GM19193 (cell line): Measurements from ENCODE around the gene C1orf159.

Source experiments
- POLR2A ChIP-seq: IDR thresholded peaks from 4 replicates; pipeline ENCODE4 v1.6.1; 2011; ENCODE audit not compliant: insufficient read depth, insufficient read length; ENCODE audit errors: extremely low read depth

Gene C1orf159

GRCh38 chr1:1118011-1118875, 2.4 kb upstream of the C1orf159 start:
- no peak for TF ChIP-seq POLR2A

DNA sequence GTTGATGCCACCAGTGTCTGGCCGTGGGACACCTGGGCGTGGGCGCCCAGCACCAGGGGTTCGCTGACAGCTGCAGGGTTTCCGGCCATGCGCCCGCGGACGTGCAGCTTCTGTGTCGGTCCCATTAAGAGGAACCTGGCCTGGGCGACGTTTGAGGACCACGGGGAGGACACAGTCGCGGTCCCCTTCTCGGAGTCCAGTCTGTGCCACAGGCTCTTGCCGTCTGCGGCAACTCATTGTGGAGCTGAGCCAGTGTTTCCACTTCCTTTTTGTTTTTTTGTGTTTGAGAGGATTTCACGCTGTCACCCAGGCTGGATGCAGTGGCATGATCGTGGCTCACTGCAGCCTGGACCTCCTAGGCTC, 1.6 kb upstream of the C1orf159 start:
- no peak for TF ChIP-seq POLR2A

DNA sequence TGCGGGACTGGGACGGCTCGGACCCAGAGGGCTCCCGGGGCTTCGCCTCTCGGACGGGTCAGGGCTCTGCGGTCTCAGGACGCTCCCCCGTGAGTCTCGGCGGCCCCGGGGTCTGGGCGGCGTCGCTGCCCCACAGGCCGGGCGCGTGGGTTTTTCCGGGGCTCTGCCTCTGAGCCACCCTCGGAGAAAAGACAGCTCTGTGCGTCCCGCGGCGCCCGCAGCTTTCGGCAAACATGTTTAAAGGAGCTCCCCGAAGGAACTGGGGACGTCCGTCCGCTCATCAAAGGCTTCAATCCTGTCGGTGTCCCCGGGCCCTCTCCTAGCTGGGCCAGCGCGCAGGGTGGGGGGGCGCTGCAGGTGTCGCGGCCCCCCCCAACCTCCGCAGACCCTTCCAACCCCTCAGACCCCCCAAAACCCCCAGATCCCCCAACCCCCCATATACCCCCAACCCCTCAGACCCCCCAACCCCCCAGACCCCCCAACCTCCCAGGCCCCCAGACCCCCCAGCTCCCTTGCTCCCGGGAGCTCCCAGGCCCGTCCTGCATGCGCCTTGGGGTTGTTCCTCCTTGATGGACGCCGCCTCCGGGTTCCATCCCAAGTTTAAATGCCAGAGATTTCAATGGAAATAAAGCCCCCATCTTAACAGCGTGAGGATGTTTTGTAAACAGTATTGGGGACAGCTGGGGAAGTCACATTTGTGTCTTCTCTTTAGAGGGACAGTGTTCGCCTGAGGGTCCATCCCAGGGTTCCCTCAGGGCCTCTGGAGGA, 996 bp upstream of the C1orf159 start:
- no peak for TF ChIP-seq POLR2A

GRCh38 chr1:1115136-1115785, 628 bp downstream of the C1orf159 start:
- TF ChIP-seq POLR2A: no peak

DNA sequence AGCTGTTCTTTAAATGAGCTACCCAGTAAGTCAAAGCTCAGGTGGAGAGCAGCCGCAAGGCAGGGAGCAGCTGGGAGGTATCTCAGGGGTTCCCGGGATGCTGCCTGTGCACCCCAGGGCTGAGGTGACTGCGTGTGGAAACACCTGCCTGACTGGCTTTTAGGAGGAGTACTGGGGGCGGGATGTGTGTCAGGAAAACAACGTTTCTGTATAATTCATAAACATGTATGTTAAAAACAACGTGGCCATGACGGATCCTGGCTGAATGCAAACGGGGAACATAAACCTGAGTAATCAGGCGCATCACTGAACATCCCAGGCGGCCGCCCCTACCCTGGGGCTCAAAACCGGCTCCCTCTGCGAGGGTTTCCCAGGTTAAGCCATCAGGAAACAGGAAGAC, 1.5 kb downstream of the C1orf159 start:
- TF ChIP-seq POLR2A: no peak

DNA sequence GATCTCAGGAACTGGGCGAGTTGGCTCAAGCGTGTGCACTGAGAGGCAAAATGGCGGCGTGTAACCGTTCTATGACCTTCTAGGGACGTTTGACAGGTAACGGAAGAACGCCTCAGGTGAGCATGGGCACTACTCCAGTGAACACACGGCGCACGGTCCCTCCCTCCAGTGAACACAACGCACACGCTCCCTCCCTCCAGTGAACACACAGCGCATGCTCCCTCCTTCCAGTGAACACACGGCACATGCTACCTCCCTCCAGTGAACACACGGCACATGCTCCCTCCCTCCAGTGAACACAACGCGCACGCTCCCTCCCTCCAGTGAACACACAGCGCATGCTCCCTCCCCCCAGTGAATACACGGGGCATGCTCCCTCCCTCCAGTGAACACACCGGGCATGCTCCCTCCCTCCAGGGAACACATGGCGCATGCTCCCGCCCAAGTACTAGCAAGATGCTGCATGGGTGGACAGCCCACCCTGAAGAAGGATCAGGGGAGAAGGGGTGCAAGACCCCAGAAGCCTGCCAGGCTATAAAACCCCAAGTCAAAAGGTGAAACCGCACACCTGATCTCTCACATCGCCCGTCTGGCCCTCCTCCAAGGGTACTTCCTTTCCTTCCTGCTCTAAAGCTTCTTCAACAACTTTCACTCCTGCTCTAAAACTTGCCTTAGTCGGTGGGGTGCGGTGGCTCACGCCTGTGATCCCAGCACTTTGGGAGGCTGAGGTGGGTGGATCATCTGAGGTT, 3.5 kb downstream of the C1orf159 start:
- TF ChIP-seq POLR2A: no peak

DNA sequence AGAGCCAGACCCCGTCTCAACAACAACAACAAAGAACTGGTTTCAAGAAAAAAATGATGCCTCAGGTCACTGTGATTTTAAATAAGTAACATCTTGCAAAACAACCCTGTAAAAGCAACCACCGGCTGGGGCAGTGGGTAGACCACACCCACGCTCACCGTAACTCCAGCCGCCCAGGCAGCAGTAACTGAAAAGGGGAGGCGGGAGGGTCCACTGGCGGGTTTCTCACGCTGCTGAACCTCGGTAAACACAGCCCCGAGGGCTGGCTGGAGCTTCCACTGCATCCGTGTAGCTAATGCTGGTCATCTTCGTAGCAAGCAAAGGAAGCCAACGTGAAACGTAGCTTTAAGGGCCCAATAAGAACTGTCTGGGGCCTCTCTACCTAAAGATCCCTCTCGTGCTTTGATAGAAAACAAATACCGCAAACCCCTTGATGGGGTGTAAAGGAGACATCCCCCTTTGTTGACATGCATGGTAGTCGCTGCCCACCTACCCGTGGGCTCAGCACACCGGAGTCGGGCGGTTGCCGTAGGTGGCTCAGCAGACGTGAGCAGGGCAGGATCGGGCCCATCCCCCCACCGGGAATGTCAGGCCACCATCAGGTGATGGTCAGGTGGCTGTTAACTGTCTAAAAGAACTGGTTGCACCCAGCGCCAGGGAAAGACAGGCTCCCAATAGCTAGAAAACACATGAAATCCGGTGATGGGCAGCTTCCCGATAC, 4.2 kb downstream of the C1orf159 start:
- no peak for TF ChIP-seq POLR2A

DNA sequence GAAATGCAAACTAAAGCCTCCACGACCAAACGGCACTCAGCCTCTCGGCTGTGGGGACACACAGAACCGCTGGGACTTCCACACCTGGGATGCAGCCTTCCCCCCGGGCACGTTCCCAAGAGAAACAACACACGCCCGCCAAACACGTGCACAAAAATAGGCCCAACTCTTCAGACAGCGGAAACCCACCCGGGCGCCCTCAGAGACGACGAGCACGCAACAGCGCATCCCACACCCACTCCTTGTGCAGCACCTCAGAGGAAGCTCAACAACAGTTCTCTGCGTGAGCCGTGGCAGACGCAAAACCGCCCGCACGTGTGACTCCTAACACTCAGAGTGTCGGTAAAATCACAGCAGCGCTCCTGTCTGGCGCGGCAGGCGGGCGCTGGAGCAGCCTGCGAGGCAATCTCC, 5.3 kb downstream of the C1orf159 start:
- TF ChIP-seq POLR2A: no peak

DNA sequence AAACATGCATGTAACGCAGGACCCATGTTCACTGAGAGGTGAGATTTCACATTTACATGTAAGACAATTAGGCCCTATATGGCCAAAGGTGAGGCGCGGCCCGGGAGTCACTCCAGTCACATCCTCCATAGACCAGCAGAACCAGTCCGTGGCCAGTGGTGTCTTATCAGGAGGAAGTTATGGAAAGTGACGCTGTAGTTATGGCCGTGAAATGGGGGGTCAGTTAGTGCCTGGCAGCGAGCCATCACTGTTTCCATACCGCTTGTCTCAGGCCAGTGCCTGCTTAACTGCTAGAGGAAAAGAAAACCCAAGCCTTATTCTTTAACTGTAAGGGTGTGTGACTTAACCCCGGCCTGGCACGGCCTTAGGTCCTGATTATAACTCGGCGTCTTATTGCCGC, 6.1 kb downstream of the C1orf159 start:
- no peak for TF ChIP-seq POLR2A

DNA sequence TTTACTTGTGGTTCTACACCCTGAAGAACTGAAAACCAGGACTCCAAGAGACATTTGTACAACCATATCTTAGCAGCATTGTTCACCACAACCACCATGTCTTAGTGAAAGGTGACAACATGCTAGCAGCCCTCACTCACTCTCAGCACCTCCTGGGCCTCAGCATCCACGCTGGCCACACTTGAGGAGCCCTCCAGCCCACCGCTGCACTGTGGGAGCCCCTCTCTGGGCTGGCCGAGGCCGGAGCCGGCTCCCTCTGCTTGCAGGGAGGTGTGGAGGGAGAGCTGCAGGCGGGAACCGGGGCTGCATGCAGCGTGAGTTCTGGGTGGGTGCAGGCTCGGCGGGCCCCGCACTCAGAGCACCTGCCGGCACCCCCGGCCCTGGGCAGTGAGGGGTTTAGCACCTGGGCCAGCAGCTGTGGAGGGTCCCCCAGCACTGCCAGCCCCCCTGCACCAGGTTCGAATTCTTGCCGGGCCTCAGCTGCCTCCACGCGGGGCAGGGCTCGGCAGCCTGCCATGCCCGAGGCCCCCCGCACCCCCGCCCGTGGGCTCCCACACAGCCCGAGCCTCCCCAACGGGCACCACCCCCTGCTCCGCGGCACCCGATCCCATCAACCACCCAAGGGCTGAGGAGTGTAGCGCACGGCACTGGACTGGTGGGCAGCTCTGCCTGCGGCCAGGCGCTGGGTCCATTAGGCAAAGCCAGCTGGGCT, 9.2 kb downstream of the C1orf159 start:
- no peak for TF ChIP-seq POLR2A

DNA sequence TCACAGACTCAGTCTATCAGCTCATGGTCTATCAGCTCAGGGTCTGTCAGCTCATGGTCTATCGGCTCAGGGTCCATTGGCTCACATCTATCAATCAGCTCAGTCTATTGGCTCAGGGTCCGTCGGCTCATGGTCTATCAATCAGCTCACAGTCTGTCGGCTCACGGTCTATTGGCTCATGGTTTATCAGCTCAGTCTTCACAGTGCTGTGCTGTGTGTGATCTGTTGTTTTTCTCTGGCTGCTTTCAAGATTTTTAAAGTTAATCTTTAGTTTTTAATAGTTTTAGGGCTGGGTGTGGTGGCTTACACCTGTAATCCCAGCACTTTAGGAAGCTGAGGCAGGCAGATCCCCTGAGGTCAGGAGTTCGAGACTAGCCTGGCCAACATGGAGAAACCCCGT, 14.4 kb downstream of the C1orf159 start:
- no peak for TF ChIP-seq POLR2A

DNA sequence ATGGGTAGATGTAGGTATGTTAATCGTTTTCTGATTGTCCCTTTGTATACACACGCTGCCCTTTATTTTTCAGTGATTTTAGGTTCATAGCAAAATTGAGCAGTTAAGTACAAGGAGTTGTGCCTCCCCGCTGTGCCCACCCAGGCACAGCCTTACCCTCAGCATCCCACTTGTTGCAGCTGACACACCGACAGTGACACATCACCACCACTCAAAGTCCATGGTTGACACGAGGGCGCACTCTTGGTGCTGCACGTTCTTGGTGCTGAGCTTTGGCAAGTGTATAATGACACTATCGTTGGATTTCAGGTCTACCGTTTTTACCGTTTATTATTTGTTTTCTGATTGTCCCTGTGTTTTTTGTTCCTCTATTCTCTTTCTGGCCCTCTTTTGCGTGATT, 15.6 kb downstream of the C1orf159 start:
- no peak for TF ChIP-seq POLR2A

DNA sequence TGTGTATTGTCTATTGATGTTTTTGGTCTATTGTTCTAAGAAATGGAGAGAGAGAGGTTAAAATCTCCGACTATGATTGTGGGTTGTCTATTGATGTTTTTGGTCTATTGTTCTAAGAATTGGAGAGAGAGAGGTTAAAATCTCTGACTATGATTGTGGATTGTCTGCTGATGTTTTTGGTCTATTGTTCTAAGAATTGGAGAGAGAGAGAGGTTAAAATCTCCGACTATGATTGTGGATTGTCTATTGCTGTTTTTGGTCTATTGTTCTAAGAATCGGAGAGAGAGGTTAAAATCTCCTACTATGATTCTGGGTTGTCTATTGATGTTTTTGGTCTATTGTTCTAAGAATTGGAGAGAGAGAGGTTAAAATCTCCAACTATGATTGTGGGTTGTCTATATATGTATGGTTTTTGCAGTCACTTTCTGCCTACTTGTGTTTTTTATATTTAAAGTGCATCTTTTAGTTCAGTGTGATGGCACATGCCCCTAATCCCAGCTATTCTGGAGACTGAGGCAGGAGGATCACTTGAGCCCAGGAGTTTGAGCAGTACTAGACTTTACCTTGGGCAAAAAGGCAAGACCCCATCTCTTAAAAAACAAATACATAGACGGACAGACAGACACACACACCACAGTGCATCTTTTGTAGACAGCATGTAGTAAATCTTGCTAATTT, 16.2 kb downstream of the C1orf159 start:
- TF ChIP-seq POLR2A: no peak

DNA sequence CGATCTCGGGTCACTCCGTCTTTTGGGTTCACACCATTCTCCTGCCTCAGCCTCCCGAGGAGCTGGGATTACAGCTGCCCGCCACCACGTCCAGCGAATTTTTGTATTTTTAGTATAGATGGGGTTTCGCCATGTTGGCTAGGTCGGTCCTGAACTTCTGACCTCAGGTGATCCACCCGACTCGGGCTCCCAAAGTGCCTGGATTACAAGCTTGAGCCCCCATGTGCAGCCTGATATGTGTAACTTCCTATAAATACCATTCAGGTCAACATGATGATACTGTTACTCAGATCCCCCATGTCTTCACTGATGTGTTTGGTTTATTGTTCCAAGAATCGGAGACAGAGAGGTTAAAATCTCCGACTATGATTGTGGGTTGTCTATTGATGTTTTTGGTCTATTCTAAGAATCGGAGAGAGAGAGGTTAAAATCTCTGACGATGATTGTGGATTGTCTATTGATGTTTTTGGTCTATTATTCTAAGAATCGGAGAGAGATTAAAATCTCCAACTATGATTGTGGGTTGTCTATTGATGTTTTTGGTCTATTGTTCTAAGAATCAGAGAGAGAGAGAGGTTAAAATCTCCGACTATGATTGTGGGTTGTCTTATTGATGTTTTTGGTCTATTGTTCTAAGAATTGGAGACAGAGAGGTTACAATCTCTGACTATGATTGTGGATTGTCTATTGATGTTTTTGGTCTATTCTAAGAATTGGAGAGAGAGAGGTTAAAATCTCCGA, 17.0 kb downstream of the C1orf159 start:
- no peak for TF ChIP-seq POLR2A
